ENCODE measurements around the gene IL1RAPL2. TPM values are rescaled to one million over a fixed set of nuclear protein-coding genes. Genes with fewer than 3 reads are reported as not detected.

IL1RAPL2 gene
- total RNA-seq, 2 experiments from 2014 or later = not detected

GRCh38 chrX:105121186-105121585, 555.2 kb downstream of the IL1RAPL2 start:
- Mint-ChIP-seq H3K27me3 (no peaks in the 10 kb centered on the region), H3K36me3 (no peaks in the 10 kb centered on the region), H3K27ac (no peak overlapping the region), H3K9me3 (ENCODE audit: low read depth) (no peaks in the 10 kb centered on the region), H3K4me3 (no peak overlapping the region), H3K4me1 (no peaks in the 10 kb centered on the region)
- no peak for ATAC-seq
- CTCF ChIA-PET = no interaction called here
- no peak for DNase-seq

- ATAC-seq = no peak
- Mint-ChIP-seq H3K27ac (no peak overlapping the region), H3K9me3 (ENCODE audit: low read depth) (no peaks in the 10 kb centered on the region), H3K4me1 (no peaks in the 10 kb centered on the region), H3K27me3 (no peaks in the 10 kb centered on the region), H3K4me3 (no peak overlapping the region), H3K36me3 (no peaks in the 10 kb centered on the region)
- DNase-seq = no peak
- CTCF ChIA-PET = no interaction called here
Observed at GRCh38 chrX:105126201-105126600, 560.2 kb downstream of the IL1RAPL2 start.

- CTCF ChIA-PET = no interaction called here
- Mint-ChIP-seq H3K27me3 (no peaks in the 10 kb centered on the region), H3K9me3 (ENCODE audit: low read depth) (no peaks in the 10 kb centered on the region), H3K4me3 (no peak overlapping the region), H3K36me3 (no peaks in the 10 kb centered on the region), H3K27ac (no peak overlapping the region), H3K4me1 (no peaks in the 10 kb centered on the region)
- no peak for ATAC-seq
- DNase-seq = no peak
Observed at GRCh38 chrX:105134273-105134672, 568.3 kb downstream of the IL1RAPL2 start.

- DNase-seq = no peak
- ATAC-seq = no peak
- Mint-ChIP-seq H3K9me3 (ENCODE audit: low read depth) (no peaks in the 10 kb centered on the region), H3K4me3 (no peak overlapping the region), H3K36me3 (no peaks in the 10 kb centered on the region), H3K4me1 (no peaks in the 10 kb centered on the region), H3K27ac (no peak overlapping the region), H3K27me3 (no peaks in the 10 kb centered on the region)
- CTCF ChIA-PET = no interaction called here
Observed at GRCh38 chrX:105136786-105137185, 570.8 kb downstream of the IL1RAPL2 start.

GRCh38 chrX:105150036-105150435, 584.0 kb downstream of the IL1RAPL2 start:
- H3K9me3 Mint-ChIP-seq (ENCODE audit: low read depth) = no peaks in the 10 kb centered on the region
- no peak overlapping the region for H3K4me3 Mint-ChIP-seq
- H3K27ac Mint-ChIP-seq = no peak overlapping the region
- H3K4me1 Mint-ChIP-seq = no peaks in the 10 kb centered on the region
- no peaks in the 10 kb centered on the region for H3K27me3 Mint-ChIP-seq
- ATAC-seq = no peak
- H3K36me3 Mint-ChIP-seq = no peaks in the 10 kb centered on the region
- CTCF ChIA-PET = no interaction called here
- no peak for DNase-seq

GRCh38 chrX:105150557-105150956, 584.6 kb downstream of the IL1RAPL2 start:
- no peak overlapping the region for H3K27ac Mint-ChIP-seq
- ATAC-seq = no peak
- H3K9me3 Mint-ChIP-seq (ENCODE audit: low read depth) = no peaks in the 10 kb centered on the region
- no peak for DNase-seq
- no peaks in the 10 kb centered on the region for H3K27me3 Mint-ChIP-seq
- CTCF ChIA-PET = no interaction called here
- no peaks in the 10 kb centered on the region for H3K4me1 Mint-ChIP-seq
- no peaks in the 10 kb centered on the region for H3K36me3 Mint-ChIP-seq
- no peak overlapping the region for H3K4me3 Mint-ChIP-seq

- Mint-ChIP-seq H3K4me3 (no peak overlapping the region), H3K36me3 (no peaks in the 10 kb centered on the region), H3K9me3 (ENCODE audit: low read depth) (no peaks in the 10 kb centered on the region), H3K27me3 (no peaks in the 10 kb centered on the region), H3K27ac (no peak overlapping the region), H3K4me1 (no peaks in the 10 kb centered on the region)
- ATAC-seq (no peak), DNase-seq (no peak)
- CTCF ChIA-PET = no interaction called here
Observed at GRCh38 chrX:105167233-105167632, 601.2 kb downstream of the IL1RAPL2 start.

GRCh38 chrX:105168577-105168976, 602.6 kb downstream of the IL1RAPL2 start:
- no peaks in the 10 kb centered on the region for H3K27me3 Mint-ChIP-seq
- H3K4me3 Mint-ChIP-seq = no peak overlapping the region
- H3K27ac Mint-ChIP-seq = no peak overlapping the region
- H3K4me1 Mint-ChIP-seq = no peaks in the 10 kb centered on the region
- H3K9me3 Mint-ChIP-seq (ENCODE audit: low read depth) = no peaks in the 10 kb centered on the region
- no peaks in the 10 kb centered on the region for H3K36me3 Mint-ChIP-seq
- no peak for DNase-seq
- no peak for ATAC-seq
- CTCF ChIA-PET = no interaction called here

GRCh38 chrX:105173071-105173470, 607.1 kb downstream of the IL1RAPL2 start:
- DNase-seq (no peak), ATAC-seq (no peak)
- Mint-ChIP-seq H3K9me3 (ENCODE audit: low read depth) (no peaks in the 10 kb centered on the region), H3K36me3 (no peaks in the 10 kb centered on the region), H3K27me3 (no peaks in the 10 kb centered on the region), H3K27ac (no peak overlapping the region), H3K4me3 (no peak overlapping the region), H3K4me1 (no peaks in the 10 kb centered on the region)
- CTCF ChIA-PET = no interaction called here

GRCh38 chrX:105179644-105180043, 613.6 kb downstream of the IL1RAPL2 start:
- Mint-ChIP-seq H3K36me3 (no peaks in the 10 kb centered on the region), H3K27me3 (no peaks in the 10 kb centered on the region), H3K27ac (no peak overlapping the region), H3K4me3 (no peak overlapping the region), H3K9me3 (ENCODE audit: low read depth) (no peaks in the 10 kb centered on the region), H3K4me1 (no peaks in the 10 kb centered on the region)
- CTCF ChIA-PET = no interaction called here
- ATAC-seq (no peak), DNase-seq (no peak)

- DNase-seq (no peak), ATAC-seq (no peak)
- Mint-ChIP-seq H3K27ac (no peak overlapping the region), H3K36me3 (no peaks in the 10 kb centered on the region), H3K4me1 (no peaks in the 10 kb centered on the region), H3K9me3 (ENCODE audit: low read depth) (no peaks in the 10 kb centered on the region), H3K27me3 (no peaks in the 10 kb centered on the region), H3K4me3 (no peak overlapping the region)
- CTCF ChIA-PET = no interaction called here
Observed at GRCh38 chrX:105189093-105189492, 623.1 kb downstream of the IL1RAPL2 start.

- Mint-ChIP-seq H3K36me3 (no peaks in the 10 kb centered on the region), H3K27me3 (no peaks in the 10 kb centered on the region), H3K4me3 (no peak overlapping the region), H3K9me3 (ENCODE audit: low read depth) (no peaks in the 10 kb centered on the region), H3K27ac (no peak overlapping the region), H3K4me1 (no peaks in the 10 kb centered on the region)
- CTCF ChIA-PET = interaction anchor here (0.7 to 1.2 kb wide), 2 partner anchors 246 to 708 kb away, joined by 3 to 4 read pairs; no protein-coding TSS in a partner anchor
- DNase-seq = no peak
- no peak for ATAC-seq
Observed at GRCh38 chrX:105190252-105190853, 624.4 kb downstream of the IL1RAPL2 start.

GRCh38 chrX:105191878-105192277, 625.9 kb downstream of the IL1RAPL2 start:
- Mint-ChIP-seq H3K4me3 (no peak overlapping the region), H3K27ac (no peak overlapping the region), H3K27me3 (no peaks in the 10 kb centered on the region), H3K9me3 (ENCODE audit: low read depth) (no peaks in the 10 kb centered on the region), H3K36me3 (no peaks in the 10 kb centered on the region), H3K4me1 (no peaks in the 10 kb centered on the region)
- DNase-seq (no peak), ATAC-seq (no peak)
- CTCF ChIA-PET = no interaction called here

GRCh38 chrX:105209406-105209805, 643.4 kb downstream of the IL1RAPL2 start:
- Mint-ChIP-seq H3K27me3 (no peaks in the 10 kb centered on the region), H3K36me3 (no peaks in the 10 kb centered on the region), H3K4me3 (no peak overlapping the region), H3K4me1 (no peaks in the 10 kb centered on the region), H3K27ac (no peak overlapping the region), H3K9me3 (ENCODE audit: low read depth) (peaks cover 3% of the 10 kb centered on the region)
- DNase-seq (no peak), ATAC-seq (no peak)
- CTCF ChIA-PET = no interaction called here

- no peak overlapping the region for H3K27ac Mint-ChIP-seq
- ATAC-seq (no peak), DNase-seq (no peak)
- H3K27me3 Mint-ChIP-seq = no peaks in the 10 kb centered on the region
- no peak overlapping the region for H3K4me3 Mint-ChIP-seq
- no peaks in the 10 kb centered on the region for H3K9me3 Mint-ChIP-seq (ENCODE audit: low read depth)
- H3K36me3 Mint-ChIP-seq = no peaks in the 10 kb centered on the region
- CTCF ChIA-PET = no interaction called here
- no peaks in the 10 kb centered on the region for H3K4me1 Mint-ChIP-seq
Observed at GRCh38 chrX:105210258-105210657, 644.3 kb downstream of the IL1RAPL2 start.

Data from activated CD8-positive, alpha-beta memory T cell treated with anti-CD3 and anti-CD28 coated beads, Interleukin-2, amount 10 ng/mL, durations not matched to agents 7 days and 5 days (primary cell).